ENCODE results near the gene TMEM115. TPM values are rescaled to one million over a fixed set of nuclear protein-coding genes. Genes with fewer than 3 reads are reported as not detected.

Gene TMEM115
- total RNA-seq, 1 experiment from 2014 or later: 31.9 TPM

DNA sequence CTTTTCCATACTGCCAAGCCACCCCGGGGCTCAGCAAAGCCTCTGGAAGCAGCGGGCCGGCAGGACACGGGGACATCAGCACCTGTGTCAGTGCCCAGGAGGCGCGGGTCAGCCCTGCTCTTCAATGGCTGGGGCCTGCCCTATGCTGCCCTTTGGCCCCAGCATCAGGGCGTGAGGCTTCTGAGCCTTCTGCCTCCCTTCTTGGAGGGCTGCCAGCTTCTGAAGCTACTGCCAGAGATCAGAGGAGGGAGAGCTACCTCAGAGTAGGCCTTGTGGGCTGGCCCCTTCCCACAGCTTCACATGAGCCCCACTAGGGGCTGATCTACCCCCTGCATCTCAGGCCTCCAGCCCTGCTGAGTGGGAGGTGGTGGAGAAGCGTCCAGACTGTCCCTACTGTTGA, 13.0 kb upstream of the TMEM115 start:
- Mint-ChIP-seq H3K9me3 (ENCODE audit: unreplicated experiment) (no peaks in the 10 kb centered on the region), H3K4me1 (ENCODE audit: insufficient read depth, unreplicated experiment) (peaks cover 6% of the 10 kb centered on the region), H3K27ac (ENCODE audit: low read depth, unreplicated experiment) (no peak overlapping the region), H3K4me3 (ENCODE audit: unreplicated experiment) (no peak overlapping the region), H3K36me3 (ENCODE audit: insufficient read depth, unreplicated experiment) (no peaks in the 10 kb centered on the region), H3K27me3 (ENCODE audit: insufficient read depth, unreplicated experiment) (peaks cover 33% of the 10 kb centered on the region)
- no TSS peak for BruUV-seq (replicated peaks)
- DNase-seq (ENCODE audit: unreplicated experiment): no peak
- POLR2A ChIA-PET: no interaction called here
- TF ChIP-seq, protein P1, sequence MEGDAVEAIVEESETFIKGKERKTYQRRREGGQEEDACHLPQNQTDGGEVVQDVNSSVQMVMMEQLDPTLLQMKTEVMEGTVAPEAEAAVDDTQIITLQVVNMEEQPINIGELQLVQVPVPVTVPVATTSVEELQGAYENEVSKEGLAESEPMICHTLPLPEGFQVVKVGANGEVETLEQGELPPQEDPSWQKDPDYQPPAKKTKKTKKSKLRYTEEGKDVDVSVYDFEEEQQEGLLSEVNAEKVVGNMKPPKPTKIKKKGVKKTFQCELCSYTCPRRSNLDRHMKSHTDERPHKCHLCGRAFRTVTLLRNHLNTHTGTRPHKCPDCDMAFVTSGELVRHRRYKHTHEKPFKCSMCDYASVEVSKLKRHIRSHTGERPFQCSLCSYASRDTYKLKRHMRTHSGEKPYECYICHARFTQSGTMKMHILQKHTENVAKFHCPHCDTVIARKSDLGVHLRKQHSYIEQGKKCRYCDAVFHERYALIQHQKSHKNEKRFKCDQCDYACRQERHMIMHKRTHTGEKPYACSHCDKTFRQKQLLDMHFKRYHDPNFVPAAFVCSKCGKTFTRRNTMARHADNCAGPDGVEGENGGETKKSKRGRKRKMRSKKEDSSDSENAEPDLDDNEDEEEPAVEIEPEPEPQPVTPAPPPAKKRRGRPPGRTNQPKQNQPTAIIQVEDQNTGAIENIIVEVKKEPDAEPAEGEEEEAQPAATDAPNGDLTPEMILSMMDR (IDR thresholded peaks at IDR 0.05; ENCODE audit: unreplicated experiment): no peak
- intact Hi-C loops (cut with micrococcal nuclease): no loop called here
- CTCF ChIA-PET: no interaction called here

DNA sequence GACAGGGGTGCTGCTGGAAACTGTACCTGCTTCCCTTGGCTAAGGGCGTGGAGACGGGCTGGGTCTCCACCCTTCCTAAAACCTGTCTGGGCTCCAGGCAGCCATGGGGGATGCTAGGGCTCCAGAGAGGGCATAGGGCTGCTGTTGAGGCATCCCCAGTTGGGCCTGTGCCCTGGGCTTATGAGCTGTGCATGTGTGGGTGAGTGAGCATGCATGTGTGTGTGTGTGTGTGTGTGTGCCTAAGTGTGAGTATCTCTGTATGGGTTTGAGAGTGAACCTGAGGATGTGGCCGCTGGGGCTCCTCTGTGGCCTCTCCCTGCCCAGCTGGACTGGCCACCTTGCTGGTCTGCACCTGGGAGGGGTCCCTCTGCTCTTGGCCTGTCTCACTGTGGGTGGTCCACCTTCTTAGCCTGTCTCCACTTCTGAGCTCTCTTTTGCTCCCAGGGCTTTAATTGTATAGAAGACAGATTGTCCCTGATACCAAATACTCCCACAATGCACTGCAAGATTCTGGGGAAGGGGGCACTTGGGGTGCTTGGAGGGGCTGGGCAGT, 11.9 kb upstream of the TMEM115 start:
- Mint-ChIP-seq H3K4me1 (ENCODE audit: insufficient read depth, unreplicated experiment) (peaks cover 6% of the 10 kb centered on the region), H3K9me3 (ENCODE audit: unreplicated experiment) (no peaks in the 10 kb centered on the region), H3K36me3 (ENCODE audit: insufficient read depth, unreplicated experiment) (no peaks in the 10 kb centered on the region), H3K27me3 (ENCODE audit: insufficient read depth, unreplicated experiment) (peaks cover 33% of the 10 kb centered on the region), H3K4me3 (ENCODE audit: unreplicated experiment) (no peak overlapping the region), H3K27ac (ENCODE audit: low read depth, unreplicated experiment) (no peak overlapping the region)
- intact Hi-C loops (cut with micrococcal nuclease): no loop called here
- no TSS peak for BruUV-seq (replicated peaks)
- TF ChIP-seq, protein P1 (IDR thresholded peaks at IDR 0.05; ENCODE audit: unreplicated experiment): no peak
- CTCF ChIA-PET: interaction anchor here (0.5 to 2.9 kb wide), 10 partner anchors 22 to 1098 kb away, joined by 3 to 15 read pairs (median 3); no protein-coding TSS in a partner anchor
- no peak for DNase-seq (ENCODE audit: unreplicated experiment)
- POLR2A ChIA-PET: interaction anchor here (0.6 to 0.9 kb wide), 2 partner anchors 103 to 179 kb away, joined by 3 to 4 read pairs; no protein-coding TSS in a partner anchor

DNA sequence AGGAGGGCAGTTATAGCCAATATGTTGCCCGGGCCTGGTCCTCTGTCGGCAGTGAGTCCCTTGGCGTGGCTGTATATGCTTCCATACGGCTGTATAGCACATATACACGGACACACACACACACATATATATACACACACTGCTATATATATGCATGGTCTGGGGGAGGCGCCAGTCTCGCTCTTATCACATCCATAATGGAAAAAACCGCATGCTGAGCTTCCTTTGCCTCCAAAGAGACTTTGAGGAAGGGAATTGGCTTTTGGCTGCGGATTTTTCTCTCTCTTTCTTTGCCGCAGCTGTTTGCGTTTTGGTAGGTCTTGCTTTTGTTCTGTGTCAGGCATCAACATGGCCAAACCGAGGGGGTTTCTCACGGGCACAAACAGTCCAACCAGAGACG, 11.3 kb upstream of the TMEM115 start:
- Mint-ChIP-seq H3K27ac (ENCODE audit: low read depth, unreplicated experiment) (no peak overlapping the region), H3K36me3 (ENCODE audit: insufficient read depth, unreplicated experiment) (no peaks in the 10 kb centered on the region), H3K4me1 (ENCODE audit: insufficient read depth, unreplicated experiment) (peaks cover 6% of the 10 kb centered on the region), H3K4me3 (ENCODE audit: unreplicated experiment) (no peak overlapping the region), H3K27me3 (ENCODE audit: insufficient read depth, unreplicated experiment) (peaks cover 33% of the 10 kb centered on the region), H3K9me3 (ENCODE audit: unreplicated experiment) (no peaks in the 10 kb centered on the region)
- intact Hi-C loops (cut with micrococcal nuclease): loop anchor here (1.0 kb wide), 1 partner anchor 172 kb away; no protein-coding TSS in a partner anchor
- ChIA-PET POLR2A (interaction anchor here (0.9 kb wide), 1 partner anchor 104 kb away, joined by 4 read pairs; no protein-coding TSS in a partner anchor), CTCF (interaction anchor here (0.5 to 2.9 kb wide), 9 partner anchors 21 to 179 kb away, joined by 3 to 15 read pairs (median 3); no protein-coding TSS in a partner anchor)
- TF ChIP-seq, protein P1 (IDR thresholded peaks at IDR 0.05; ENCODE audit: unreplicated experiment): no peak
- peak; percentile 50 for DNase-seq (ENCODE audit: unreplicated experiment)
- BruUV-seq (replicated peaks): no TSS peak

DNA sequence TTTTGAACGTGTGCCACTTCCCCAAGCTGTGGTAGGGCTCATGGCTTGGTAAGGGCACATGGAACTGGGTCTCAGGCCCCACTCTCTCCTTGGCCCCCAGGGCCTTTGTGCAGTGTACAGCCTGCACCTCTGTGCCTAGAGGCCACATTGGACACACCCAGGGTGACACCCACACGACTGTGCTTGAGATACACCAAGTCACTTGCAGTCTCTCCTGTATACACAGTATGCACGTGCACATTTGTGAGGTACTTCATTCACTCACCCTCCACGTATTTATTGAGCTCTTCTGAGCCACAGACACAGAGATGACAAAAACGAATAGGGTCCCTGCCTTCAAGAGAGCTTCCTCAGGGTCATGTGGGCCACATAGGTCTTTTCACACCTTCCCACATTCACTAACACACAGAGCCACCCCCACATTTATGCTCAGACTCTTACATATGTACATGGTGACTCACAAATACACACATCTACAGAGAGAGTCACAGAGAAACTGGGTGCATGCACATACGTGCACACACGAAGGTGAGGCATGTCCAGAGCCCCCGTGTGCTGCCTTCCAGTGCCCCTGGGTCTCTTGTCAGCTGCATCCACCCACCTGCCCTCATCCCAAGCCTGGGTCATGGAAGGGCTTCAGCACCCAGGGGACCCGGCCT, 9.8 kb upstream of the TMEM115 start:
- Mint-ChIP-seq H3K4me1 (ENCODE audit: insufficient read depth, unreplicated experiment) (peaks cover 6% of the 10 kb centered on the region), H3K27ac (ENCODE audit: low read depth, unreplicated experiment) (no peak overlapping the region), H3K36me3 (ENCODE audit: insufficient read depth, unreplicated experiment) (no peaks in the 10 kb centered on the region), H3K9me3 (ENCODE audit: unreplicated experiment) (no peaks in the 10 kb centered on the region), H3K4me3 (ENCODE audit: unreplicated experiment) (no peak overlapping the region), H3K27me3 (ENCODE audit: insufficient read depth, unreplicated experiment) (peaks cover 33% of the 10 kb centered on the region)
- intact Hi-C loops (cut with micrococcal nuclease): no loop called here
- ChIA-PET POLR2A (no interaction called here), CTCF (interaction anchor here (0.6 to 2.9 kb wide), 9 partner anchors 14 to 244 kb away, joined by 3 to 15 read pairs (median 3); partner anchors contain the start of gene CISH)
- TF ChIP-seq, protein P1 (IDR thresholded peaks at IDR 0.05; ENCODE audit: unreplicated experiment): no peak
- no peak for DNase-seq (ENCODE audit: unreplicated experiment)
- no TSS peak for BruUV-seq (replicated peaks)
